NK-92 treated with Interleukin-12 subunit alpha and Interleukin-12 subunit beta, amount 100 ng/mL, for 24 hours (cell line): Measurements from ENCODE around the gene BRINP1.

Experiments
- DNase-seq: peaks from one replicate; lab custom pipeline; 2025; lab: John Stamatoyannopoulos, UW

The BRINP1 gene

GRCh38 chr9:119343059-119343990 lies 25.9 kb downstream of the BRINP1 start:
- no peak for DNase-seq

- DNase-seq: no peak
Measured at GRCh38 chr9:119339056-119339455, 30.2 kb downstream of the BRINP1 start.

GRCh38 chr9:119337573-119337972 lies 31.7 kb downstream of the BRINP1 start:
- no peak for DNase-seq

- no peak for DNase-seq
Measured at GRCh38 chr9:119334745-119335144, 34.5 kb downstream of the BRINP1 start.

- no peak for DNase-seq
Measured at GRCh38 chr9:119333507-119334229, 35.6 kb downstream of the BRINP1 start.

GRCh38 chr9:119332522-119332921 lies 36.7 kb downstream of the BRINP1 start:
- DNase-seq: no peak

- no peak for DNase-seq
Measured at GRCh38 chr9:119322184-119322583, 47.1 kb downstream of the BRINP1 start.

GRCh38 chr9:119318371-119318770 lies 50.9 kb downstream of the BRINP1 start:
- no peak for DNase-seq

GRCh38 chr9:119313846-119314245 lies 55.4 kb downstream of the BRINP1 start:
- DNase-seq: no peak

GRCh38 chr9:119310741-119311140 lies 58.5 kb downstream of the BRINP1 start:
- no peak for DNase-seq

GRCh38 chr9:119307471-119307870 lies 61.8 kb downstream of the BRINP1 start:
- DNase-seq: no peak

- DNase-seq: no peak
Measured at GRCh38 chr9:119304555-119304954, 64.7 kb downstream of the BRINP1 start.

GRCh38 chr9:119302988-119303698 lies 66.1 kb downstream of the BRINP1 start:
- DNase-seq: no peak

GRCh38 chr9:119298076-119298853 lies 71.0 kb downstream of the BRINP1 start:
- no peak for DNase-seq

GRCh38 chr9:119291554-119291953 lies 77.7 kb downstream of the BRINP1 start:
- DNase-seq: no peak

GRCh38 chr9:119289740-119290433 lies 79.3 kb downstream of the BRINP1 start:
- DNase-seq: no peak

- DNase-seq: no peak
Measured at GRCh38 chr9:119284587-119285337, 84.5 kb downstream of the BRINP1 start.

GRCh38 chr9:119284118-119284517 lies 85.1 kb downstream of the BRINP1 start:
- no peak for DNase-seq

- no peak for DNase-seq
Measured at GRCh38 chr9:119283078-119283794, 86.0 kb downstream of the BRINP1 start.
